Osteocyte (in vitro differentiated cells): ENCODE measurements around the gene FLYWCH1. TPM values are rescaled to one million over a fixed set of nuclear protein-coding genes. Genes with fewer than 3 reads are reported as not detected.

Experiments
- DNase-seq: peaks from one replicate; pipeline ENCODE4 v3.0.0; 2021; ENCODE audit warnings: mixed read lengths; ENCODE audit not compliant: unreplicated experiment; ENCODE audit errors: extremely low spot score
- H3K27ac Mint-ChIP-seq: one replicate; pipeline ENCODE4 v1.8.0; 2021; ENCODE audit warnings: mild to moderate bottlenecking, mixed read lengths; ENCODE audit not compliant: unreplicated experiment
- H3K27me3 Mint-ChIP-seq: one replicate; pipeline ENCODE4 v1.8.0; 2021; ENCODE audit warnings: mixed read lengths; ENCODE audit not compliant: unreplicated experiment
- H3K36me3 Mint-ChIP-seq: one replicate; pipeline ENCODE4 v1.8.0; 2021; ENCODE audit warnings: mixed read lengths; ENCODE audit not compliant: unreplicated experiment
- H3K4me1 Mint-ChIP-seq: one replicate; pipeline ENCODE4 v1.8.0; 2021; ENCODE audit warnings: mixed read lengths; ENCODE audit not compliant: unreplicated experiment
- H3K4me3 Mint-ChIP-seq: one replicate; pipeline ENCODE4 v1.8.0; 2021; ENCODE audit warnings: mild to moderate bottlenecking, moderate library complexity, mixed read lengths; ENCODE audit not compliant: unreplicated experiment
- H3K9me3 Mint-ChIP-seq: one replicate; pipeline ENCODE4 v1.8.0; 2021; ENCODE audit warnings: mixed read lengths; ENCODE audit not compliant: unreplicated experiment
- CTCF ChIP-seq: fragments of 200-600 bp; sonication (generic); IDR thresholded peaks from 2 replicates; pipeline ENCODE4 v1.5.0; 2021; ENCODE audit warnings: antibody characterized with exemption, mild to moderate bottlenecking, moderate library complexity
- total RNA-seq: library from RNA; stranded (reverse); gene quantifications from 2 replicates; pipeline ENCODE4 v1.2.1, GENCODE V29; 2021

Gene FLYWCH1
- total RNA-seq, 1 donor from 2014 or later, result 46.4 TPM

GRCh38 chr16:2981177-2981898 is 69.6 kb downstream of the FLYWCH1 start:
- DNase-seq, result no peak
- H3K36me3 Mint-ChIP-seq, result no peaks in the 10 kb centered on the region
- peak overlapping the region; percentile 77 for H3K27ac Mint-ChIP-seq
- no peaks in the 10 kb centered on the region for H3K27me3 Mint-ChIP-seq
- H3K9me3 Mint-ChIP-seq, result no peaks in the 10 kb centered on the region
- H3K4me3 Mint-ChIP-seq, result peak overlapping the region; percentile 74
- TF ChIP-seq CTCF, result no peak
- H3K4me1 Mint-ChIP-seq, result peaks cover 16% of the 10 kb centered on the region

GRCh38 chr16:2981899-2982250 is 70.1 kb downstream of the FLYWCH1 start:
- peak overlapping the region; percentile 77 for H3K27ac Mint-ChIP-seq
- H3K27me3 Mint-ChIP-seq, result no peaks in the 10 kb centered on the region
- peak overlapping the region; percentile 64 for H3K4me3 Mint-ChIP-seq
- no peaks in the 10 kb centered on the region for H3K9me3 Mint-ChIP-seq
- no peaks in the 10 kb centered on the region for H3K36me3 Mint-ChIP-seq
- no peak for TF ChIP-seq CTCF
- H3K4me1 Mint-ChIP-seq, result peaks cover 21% of the 10 kb centered on the region
- no peak for DNase-seq

GRCh38 chr16:2982402-2982801 is 70.7 kb downstream of the FLYWCH1 start:
- Mint-ChIP-seq H3K27ac (no peak overlapping the region), H3K36me3 (no peaks in the 10 kb centered on the region), H3K4me3 (no peak overlapping the region), H3K9me3 (no peaks in the 10 kb centered on the region), H3K4me1 (peaks cover 21% of the 10 kb centered on the region), H3K27me3 (no peaks in the 10 kb centered on the region)
- TF ChIP-seq CTCF, result no peak
- DNase-seq, result no peak

- peak; percentile 94 for TF ChIP-seq CTCF
- Mint-ChIP-seq H3K27me3 (no peaks in the 10 kb centered on the region), H3K4me3 (peak overlapping the region; percentile 57), H3K36me3 (no peaks in the 10 kb centered on the region), H3K27ac (no peak overlapping the region), H3K9me3 (no peaks in the 10 kb centered on the region), H3K4me1 (peaks cover 30% of the 10 kb centered on the region)
- DNase-seq, result peak; percentile 95
Observed at GRCh38 chr16:2983706-2984136, 72.0 kb downstream of the FLYWCH1 start.

- no peak overlapping the region for H3K4me3 Mint-ChIP-seq
- H3K4me1 Mint-ChIP-seq, result peaks cover 28% of the 10 kb centered on the region
- TF ChIP-seq CTCF, result no peak
- no peak overlapping the region for H3K27ac Mint-ChIP-seq
- DNase-seq, result no peak
- H3K9me3 Mint-ChIP-seq, result no peaks in the 10 kb centered on the region
- no peaks in the 10 kb centered on the region for H3K27me3 Mint-ChIP-seq
- H3K36me3 Mint-ChIP-seq, result no peaks in the 10 kb centered on the region
Observed at GRCh38 chr16:2985462-2985861, 73.7 kb downstream of the FLYWCH1 start.
